A673 (cell line): ENCODE results near the gene CREB5.

Source experiments
- CTCF ChIP-seq: fragments of 300-800, 200-600 bp; sonication (generic); conservative IDR thresholded peaks from 2 replicates; pipeline ENCODE4 v1.5.1; 2017; ENCODE audit warnings: low read depth, mild to moderate bottlenecking, antibody characterized with exemption, low read length, moderate library complexity, mixed read lengths
- EZH2 ChIP-seq: fragments of 200-600 bp; sonication (generic); IDR thresholded peaks from 2 replicates; pipeline ENCODE4 v1.6.1; 2017; ENCODE audit warnings: borderline replicate concordance, low read depth, mild to moderate bottlenecking, mixed read lengths, antibody characterized with exemption, low read length; ENCODE audit not compliant: poor library complexity, severe bottlenecking

- TF ChIP-seq EZH2 (no peak), CTCF (no peak)
Measured at GRCh38 chr7:28804990-28805389, 392.7 kb downstream of the CREB5 start.
